ENCODE data around the gene ADAT2. TPM values are rescaled to one million over a fixed set of nuclear protein-coding genes. Genes with fewer than 3 reads are reported as not detected.

Gene ADAT2
- total and polyA plus RNA-seq, 2 of the 4 experiments (the other 2 are of a cell fraction) = 2.7 to 5.4 TPM

DNA sequence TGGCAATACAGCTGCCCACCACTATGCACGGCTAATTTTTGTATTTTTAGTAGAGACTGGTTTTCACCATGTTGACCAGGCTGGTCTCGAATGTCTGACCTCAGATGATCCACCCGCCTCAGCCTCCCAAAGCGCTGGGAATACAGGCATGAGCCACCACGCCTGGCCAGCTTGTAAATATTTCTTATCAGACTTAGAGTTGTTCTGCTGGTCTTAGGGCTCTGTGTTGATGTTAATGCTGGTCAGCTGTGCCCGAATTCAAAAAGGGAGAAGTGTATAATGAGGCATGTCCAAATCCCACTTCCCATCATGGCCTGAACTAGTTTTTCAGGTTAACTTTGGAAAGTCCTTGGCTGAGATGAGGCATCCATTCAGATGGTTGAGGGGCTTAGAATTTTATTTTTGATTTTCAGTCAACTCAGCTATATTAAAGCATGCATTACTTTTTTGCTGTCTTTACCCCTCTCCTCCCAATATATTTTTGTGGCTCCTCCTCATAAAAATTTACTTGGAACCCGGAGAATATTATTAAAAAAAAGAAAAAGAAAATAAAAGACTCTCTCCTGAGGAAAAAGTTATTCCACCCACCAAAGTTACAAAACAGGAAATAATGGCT lies 47.7 kb downstream of the ADAT2 start:
- no peak overlapping the region for H3K23ac ChIP-seq (ENCODE audit: low read depth, low read length)
- H3K27ac ChIP-seq (ENCODE audit: insufficient read depth, low read length) = no peak overlapping the region
- no TSS peak for BruUV-seq (replicated peaks)
- no peaks in the 10 kb centered on the region for H3K27me3 ChIP-seq (ENCODE audit: control insufficient read depth, insufficient read depth, low read length)
- H3K4ac ChIP-seq (ENCODE audit: low read depth, low read length) = no peak overlapping the region
- ATAC-seq (ENCODE audit: low read depth) (no peak), DNase-seq (no peak)
- H2AK5ac ChIP-seq (ENCODE audit: low read depth, low read length) = no peak overlapping the region
- no peak overlapping the region for H2BK15ac ChIP-seq (ENCODE audit: low read depth, low read length)
- no peak overlapping the region for H2BK5ac ChIP-seq (ENCODE audit: low read depth, low read length, poor library complexity, severe bottlenecking)
- intact Hi-C loops (cut with micrococcal nuclease) (no loop called here), dilution Hi-C loops (cut with HindIII; ENCODE audit: low sequenced_read_pairs, unreplicated experiment) (no loop called here), in situ Hi-C loops (cut with MboI; ENCODE audit: low sequenced_read_pairs) (no loop called here)
- H3K36me3 ChIP-seq (ENCODE audit: control insufficient read depth, insufficient read depth, low read length) = no peaks in the 10 kb centered on the region
- H3K56ac ChIP-seq (ENCODE audit: extremely low read depth, insufficient read depth, low read length) = no peak overlapping the region
- H3K4me2 ChIP-seq (ENCODE audit: low read depth, low read length) = no peak overlapping the region
- H4K8ac ChIP-seq (ENCODE audit: low read depth in 2 of 2, low read length in 2 of 2) = no peak overlapping the region
- H3K4me3 ChIP-seq (ENCODE audit: insufficient read depth, low read depth, low read length) = no peak overlapping the region
- H3K9me3 ChIP-seq (ENCODE audit: control insufficient read depth, insufficient read depth, low read length) = no peaks in the 10 kb centered on the region
- no peak overlapping the region for H3K14ac ChIP-seq (replicated peaks; ENCODE audit: low read depth, low read length)
- H3K4me1 ChIP-seq (ENCODE audit: control insufficient read depth, insufficient read depth, low read length) = no peaks in the 10 kb centered on the region; the same call in 1 of the 2 replicates
- no peak overlapping the region for H3K9ac ChIP-seq (ENCODE audit: low read depth, low read length)
- WGBS, 2 experiments (ENCODE audit: extremely low coverage in 2 of 2, insufficient read length in 1 of 2) = 90% methylated on average over 2 of the region's 7 CpGs; no CpG with 5 or more reads in 1 of the 2 experiments
- no peak overlapping the region for H3K18ac ChIP-seq (ENCODE audit: low read depth, low read length)
- H2BK120ac ChIP-seq (ENCODE audit: low read depth, low read length) = no peak overlapping the region
- no peak overlapping the region for H2BK20ac ChIP-seq (ENCODE audit: low read depth, low read length)
- H2AK9ac ChIP-seq (replicated peaks; ENCODE audit: low read depth, low read length, poor library complexity) = no peak overlapping the region
- H3K9me1 ChIP-seq (ENCODE audit: insufficient read depth, low read length) = no peaks in the 10 kb centered on the region
- no peak overlapping the region for H4K5ac ChIP-seq (ENCODE audit: low read depth, low read length)
- TF ChIP-seq USF2 (IDR thresholded peaks at IDR 0.05; ENCODE audit: low read depth, low read length) = no peak
- no peak for TF ChIP-seq NFE2L2 (IDR thresholded peaks at IDR 0.05; ENCODE audit: low read depth, low read length)
- TF ChIP-seq, protein P1, sequence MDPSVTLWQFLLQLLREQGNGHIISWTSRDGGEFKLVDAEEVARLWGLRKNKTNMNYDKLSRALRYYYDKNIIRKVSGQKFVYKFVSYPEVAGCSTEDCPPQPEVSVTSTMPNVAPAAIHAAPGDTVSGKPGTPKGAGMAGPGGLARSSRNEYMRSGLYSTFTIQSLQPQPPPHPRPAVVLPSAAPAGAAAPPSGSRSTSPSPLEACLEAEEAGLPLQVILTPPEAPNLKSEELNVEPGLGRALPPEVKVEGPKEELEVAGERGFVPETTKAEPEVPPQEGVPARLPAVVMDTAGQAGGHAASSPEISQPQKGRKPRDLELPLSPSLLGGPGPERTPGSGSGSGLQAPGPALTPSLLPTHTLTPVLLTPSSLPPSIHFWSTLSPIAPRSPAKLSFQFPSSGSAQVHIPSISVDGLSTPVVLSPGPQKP (IDR thresholded peaks at IDR 0.05; ENCODE audit: borderline replicate concordance, low read depth, low read length) = no peak
- no peak for TF ChIP-seq CHD1 (IDR thresholded peaks at IDR 0.05; ENCODE audit: low read depth, low read length)
- no peak for TF ChIP-seq POLR2A (IDR thresholded peaks at IDR 0.05; ENCODE audit: low read depth, low read length)
- TF ChIP-seq CTCF (conservative IDR thresholded peaks at IDR 0.05; ENCODE audit: low read depth, low read length) = no peak
- TF ChIP-seq SMC3 (IDR thresholded peaks at IDR 0.05; ENCODE audit: low read depth, low read length) = no peak
- no peak for TF ChIP-seq CEBPB (IDR thresholded peaks at IDR 0.05; ENCODE audit: low read depth, low read length)
- no peak for TF ChIP-seq RCOR1 (IDR thresholded peaks at IDR 0.05; ENCODE audit: insufficient replicate concordance, low read length)
- no peak for TF ChIP-seq MXI1 (IDR thresholded peaks at IDR 0.05; ENCODE audit: borderline replicate concordance, low read depth, low read length)
- no peak for TF ChIP-seq MAFK (IDR thresholded peaks at IDR 0.05; ENCODE audit: low read depth, low read length)
- no peak for TF ChIP-seq MAZ (IDR thresholded peaks at IDR 0.05; ENCODE audit: borderline replicate concordance, low read depth, low read length)
- no peak for TF ChIP-seq BHLHE40 (IDR thresholded peaks at IDR 0.05; ENCODE audit: low read depth, low read length)
- TF ChIP-seq RFX5 (IDR thresholded peaks at IDR 0.05; ENCODE audit: low read depth, low read length) = no peak
- H4K20me1 ChIP-seq (ENCODE audit: insufficient read depth, low read length) = no peaks in the 10 kb centered on the region
- ChIA-PET CTCF (interaction anchor here (0.5 kb wide), 1 partner anchor 8 kb away, joined by 3 read pairs; no protein-coding TSS in a partner anchor), POLR2A (ENCODE audit: unreplicated experiment) (no interaction called here)
- no peaks in the 10 kb centered on the region for H3K79me1 ChIP-seq (ENCODE audit: low read depth in 1 of 2, low read length in 2 of 2)
- H2AFZ ChIP-seq (replicated peaks; ENCODE audit: low read length, poor library complexity) = no peak overlapping the region
- H4K91ac ChIP-seq (ENCODE audit: insufficient read depth, low read depth, low read length) = no peak overlapping the region
